ENCODE measurements around the gene FBRSL1.
"Not testable (repeated sequence)": the region's sequence is repeated elsewhere in the genome, so short reads cannot be mapped to it uniquely, and the experiment has no call there.

Gene FBRSL1

GRCh38 chr12:132453361-132454192, 36.4 kb upstream of the FBRSL1 start:
- no peak for DNase-seq (ENCODE audit: low spot score)

DNA sequence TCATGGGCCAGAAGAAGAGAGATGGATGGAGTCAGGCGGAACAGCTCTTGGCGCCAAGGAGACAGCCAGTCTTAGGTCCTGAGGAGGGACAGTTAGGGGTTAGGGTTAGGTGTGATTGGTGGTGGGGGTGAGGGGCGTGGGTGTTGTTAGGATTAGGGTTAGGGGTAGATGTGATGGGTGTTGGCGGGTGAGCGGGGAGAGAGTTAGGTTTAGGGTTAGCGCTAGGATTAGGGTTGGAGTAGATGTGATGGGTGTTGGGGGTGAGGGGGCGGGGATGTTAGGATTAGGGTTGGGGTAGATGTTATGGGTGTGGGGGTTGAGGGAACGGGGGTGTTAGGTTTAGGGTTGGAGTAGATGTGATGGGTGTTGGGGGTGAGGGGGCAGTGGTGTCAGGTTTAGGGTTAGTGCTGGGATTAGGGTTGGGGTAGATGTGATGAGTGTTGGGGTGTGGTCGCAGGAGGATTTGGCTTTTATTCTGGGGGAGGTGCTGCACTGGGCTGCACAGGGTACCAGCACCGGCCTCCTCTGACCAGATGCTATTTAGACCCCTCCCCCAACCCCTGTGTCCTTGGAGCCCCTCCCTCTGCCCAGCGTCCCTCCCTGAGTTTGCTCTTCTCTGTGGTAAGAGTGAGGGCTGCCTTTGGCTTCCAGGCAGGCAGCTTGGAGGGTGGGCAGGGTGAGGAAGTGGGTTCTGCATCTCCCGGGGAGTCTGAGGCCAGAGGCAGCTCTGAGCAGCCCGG, 35.6 kb upstream of the FBRSL1 start:
- DNase-seq (ENCODE audit: low spot score): no peak

DNA sequence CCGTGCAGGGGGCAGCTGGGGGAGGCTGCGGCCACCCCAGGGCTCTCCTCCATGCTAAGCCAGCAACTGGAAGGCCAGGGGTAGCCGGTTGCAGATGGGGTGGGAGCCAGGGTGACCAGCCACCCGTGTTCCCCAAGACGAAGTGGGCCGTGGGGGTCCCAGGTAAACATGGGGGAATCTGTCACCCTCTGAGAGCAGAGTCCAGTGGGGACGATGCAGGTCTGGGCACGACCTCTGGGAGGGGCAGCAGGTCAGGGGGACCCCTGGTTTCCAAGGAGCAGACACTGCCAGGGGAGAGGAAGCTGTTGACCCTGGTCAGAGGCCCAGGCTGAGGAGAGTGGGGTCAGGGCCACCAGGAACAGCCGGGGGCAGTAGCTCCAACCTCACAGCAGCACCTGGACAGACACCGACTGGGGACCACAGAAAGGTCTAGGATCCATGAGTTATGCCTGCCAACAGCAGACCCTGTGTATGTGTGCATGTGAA, 35.0 kb upstream of the FBRSL1 start:
- no peak for DNase-seq (ENCODE audit: low spot score)

DNA sequence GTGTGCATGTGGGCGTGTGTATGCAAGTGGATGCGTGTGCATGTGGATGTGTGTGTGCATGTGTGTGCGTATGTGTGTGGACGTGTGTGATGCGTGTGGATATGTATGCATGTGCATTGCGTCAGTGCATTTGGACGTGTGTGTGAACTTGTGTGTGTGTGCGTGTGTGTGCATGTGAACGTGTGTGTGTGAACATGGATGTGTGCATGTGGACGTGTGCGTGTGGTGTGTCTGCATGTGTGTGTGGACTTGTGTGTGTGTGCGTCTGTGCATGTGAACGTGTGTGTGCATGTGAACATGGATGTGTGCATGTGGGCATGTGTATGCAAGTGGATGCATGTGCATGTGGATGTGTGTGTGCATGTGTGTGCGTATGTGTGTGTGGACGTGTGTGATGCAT, 34.4 kb upstream of the FBRSL1 start:
- no peak for DNase-seq (ENCODE audit: low spot score)

DNA sequence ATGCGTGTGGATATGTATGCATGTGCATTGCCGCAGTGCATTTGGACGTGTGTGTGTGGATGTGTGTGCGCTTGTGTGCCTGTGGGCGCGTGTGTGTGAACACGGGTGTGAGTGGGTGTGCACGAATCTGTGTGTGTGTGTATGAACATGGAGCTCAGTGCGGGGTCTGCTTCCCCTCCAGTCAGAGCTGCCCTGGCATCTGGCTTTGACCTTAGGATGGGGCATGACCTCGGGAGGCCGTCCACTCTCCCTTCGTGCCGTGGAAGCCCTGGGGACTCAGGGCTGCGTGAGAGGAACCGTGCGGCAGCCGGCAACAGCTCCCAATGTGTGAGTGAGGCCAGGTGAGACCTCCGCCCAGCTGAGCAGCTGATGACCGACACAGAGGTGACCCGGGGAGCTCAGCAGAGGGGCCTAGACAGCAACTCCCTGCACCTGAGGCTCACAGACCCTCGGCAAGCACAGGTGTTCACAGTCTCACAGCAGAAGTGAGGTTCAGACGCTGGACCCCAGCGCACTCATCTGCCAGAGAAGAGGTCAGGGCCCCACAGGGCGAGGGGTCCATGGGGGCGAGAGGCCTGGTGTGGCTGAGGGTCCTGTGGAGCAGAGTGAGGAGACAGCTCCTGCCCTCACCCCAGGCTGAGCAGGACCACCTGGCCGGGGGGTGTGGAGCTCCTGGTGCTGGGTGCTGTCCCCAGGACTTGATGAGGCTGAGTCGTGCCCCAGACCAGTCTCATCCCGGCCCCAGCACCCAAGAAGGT, 33.6 kb upstream of the FBRSL1 start:
- DNase-seq (ENCODE audit: low spot score): no peak

DNA sequence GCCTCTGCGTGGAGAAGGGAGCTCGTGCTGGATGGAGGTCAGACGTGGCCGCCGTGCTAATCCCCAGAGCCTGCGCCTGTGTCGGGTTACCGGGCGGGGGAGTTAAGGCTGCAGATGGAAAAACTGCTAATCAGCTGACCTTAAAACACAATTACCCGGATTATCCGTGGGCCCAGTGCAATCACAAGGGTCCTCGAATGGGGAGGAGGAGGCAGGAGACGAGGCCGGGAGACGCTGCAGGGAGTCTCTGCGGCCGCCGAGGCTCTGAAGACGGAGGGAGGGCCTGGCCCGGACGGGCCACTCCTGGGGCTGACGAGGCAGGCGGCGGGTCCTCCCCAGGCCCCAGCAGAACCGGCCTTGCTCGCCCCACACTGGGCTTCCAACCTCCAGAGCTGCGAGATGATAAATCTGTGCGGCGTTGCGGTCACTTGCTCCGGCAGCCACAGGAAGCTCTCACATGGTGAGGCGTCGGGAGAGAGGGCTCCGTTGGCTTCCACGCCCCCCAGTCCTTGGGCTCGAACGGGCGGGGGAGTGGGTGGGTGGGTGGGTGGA, 32.9 kb upstream of the FBRSL1 start:
- DNase-seq (ENCODE audit: low spot score): no peak

DNA sequence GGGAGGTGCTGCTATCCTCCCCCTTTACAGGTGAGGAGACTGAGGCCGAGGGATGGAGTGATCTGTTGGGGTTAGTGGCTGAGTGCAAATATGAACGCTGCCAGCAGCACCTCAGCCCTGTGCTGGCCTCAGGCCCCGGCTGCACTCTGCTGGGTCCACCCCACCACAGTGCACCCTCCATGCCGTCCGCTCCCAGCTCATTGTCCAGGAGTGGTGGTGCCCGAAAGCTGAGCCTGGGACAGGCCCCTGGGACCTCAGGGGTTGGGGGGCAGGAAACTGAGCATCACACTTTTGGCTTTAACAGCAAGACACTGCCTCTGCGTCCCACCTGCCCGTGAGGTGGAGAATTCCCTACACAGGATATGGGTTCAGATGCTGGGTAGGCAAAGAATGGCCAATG, 31.5 kb upstream of the FBRSL1 start:
- no peak for DNase-seq (ENCODE audit: low spot score)

DNA sequence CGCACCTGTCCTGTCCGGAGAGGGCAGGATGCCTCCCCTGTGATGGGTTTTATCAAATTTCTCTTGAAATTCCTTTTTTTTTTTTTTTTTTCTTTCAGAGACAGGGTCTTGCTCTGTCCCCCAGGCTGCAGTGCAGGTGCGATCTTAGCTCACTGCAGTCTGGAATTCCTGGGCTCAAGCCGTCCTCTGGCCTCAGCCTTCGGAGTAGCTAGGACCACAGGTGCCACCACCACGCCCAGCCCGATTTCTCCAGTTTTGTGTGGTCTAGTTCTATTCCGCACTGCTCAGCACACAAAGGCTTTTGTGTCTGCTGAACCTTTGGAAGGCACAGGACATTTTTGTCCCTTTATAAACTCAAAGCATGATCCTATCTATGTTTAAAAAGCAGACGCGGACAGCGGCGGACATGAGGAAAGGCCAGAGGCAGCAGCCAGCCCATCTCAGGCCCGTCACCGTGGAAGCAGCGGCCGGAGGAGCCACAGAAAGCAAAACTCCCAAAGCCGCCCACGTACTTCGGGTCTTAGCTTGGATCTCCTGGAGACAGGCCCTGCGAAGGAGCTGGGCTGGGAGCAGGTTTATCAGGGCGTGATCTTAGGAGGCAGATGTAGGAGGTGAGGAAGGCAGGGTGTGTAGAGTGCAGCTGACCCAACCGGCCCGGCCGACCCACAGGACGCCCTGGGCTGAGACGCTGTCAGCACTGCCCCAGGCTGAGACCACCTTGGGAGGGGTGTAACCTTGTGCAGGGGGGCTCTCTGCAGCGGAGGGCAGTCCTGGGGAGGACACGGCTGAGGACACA, 30.9 kb upstream of the FBRSL1 start:
- no peak for DNase-seq (ENCODE audit: low spot score)

- peak; percentile 21 for DNase-seq (ENCODE audit: low spot score)
These were observed 29.4 kb upstream of the FBRSL1 start for GRCh38 chr12:132460571-132460970.

DNA sequence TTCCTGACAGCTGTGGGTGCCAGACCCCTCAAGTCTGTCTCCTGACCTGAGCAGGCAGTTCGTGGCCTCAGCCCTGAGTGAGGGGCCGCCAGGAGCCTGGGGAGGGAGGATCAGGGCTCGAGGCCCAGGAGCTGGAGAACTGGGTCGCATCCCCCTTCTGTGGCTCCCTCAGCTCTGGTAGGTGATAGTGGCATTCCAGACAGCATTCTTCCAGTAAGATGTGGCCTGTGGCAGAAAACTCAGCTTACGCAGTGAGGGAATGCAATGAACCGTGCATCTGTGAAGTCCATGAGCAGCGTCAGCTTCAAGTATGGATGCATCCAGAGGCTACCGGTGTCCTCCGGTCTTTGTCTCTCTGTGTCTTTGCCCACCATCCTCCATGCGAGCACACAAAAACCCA, 28.4 kb upstream of the FBRSL1 start:
- no peak for DNase-seq (ENCODE audit: low spot score)

GRCh38 chr12:132462788-132463187, 27.2 kb upstream of the FBRSL1 start:
- no peak for DNase-seq (ENCODE audit: low spot score)

DNA sequence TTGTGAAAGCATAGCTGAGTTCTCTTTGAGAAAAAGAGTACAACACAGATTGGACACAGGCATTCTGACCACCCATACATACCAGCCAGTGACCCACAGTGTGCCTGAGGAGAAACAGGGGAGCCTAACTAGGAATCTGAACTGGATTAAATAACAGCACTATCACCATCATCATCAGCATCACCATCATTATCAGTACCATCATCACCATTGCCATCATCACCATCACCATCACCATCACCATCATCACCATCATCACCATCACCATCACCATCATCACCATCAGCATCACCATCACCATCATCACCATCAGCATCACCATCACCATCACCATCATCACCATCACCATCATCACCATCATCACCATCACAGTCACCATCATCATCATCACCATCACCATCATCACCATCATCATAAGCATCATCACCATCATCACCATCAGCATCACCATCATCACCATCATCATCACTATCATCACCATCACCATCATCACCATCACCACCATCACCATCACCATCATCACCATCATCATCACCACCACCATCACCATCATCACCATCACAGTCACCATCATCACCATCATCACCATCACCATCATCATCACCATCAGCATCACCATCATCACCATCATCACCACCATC, 26.5 kb upstream of the FBRSL1 start:
- DNase-seq (ENCODE audit: low spot score): not testable (repeated sequence)

DNA sequence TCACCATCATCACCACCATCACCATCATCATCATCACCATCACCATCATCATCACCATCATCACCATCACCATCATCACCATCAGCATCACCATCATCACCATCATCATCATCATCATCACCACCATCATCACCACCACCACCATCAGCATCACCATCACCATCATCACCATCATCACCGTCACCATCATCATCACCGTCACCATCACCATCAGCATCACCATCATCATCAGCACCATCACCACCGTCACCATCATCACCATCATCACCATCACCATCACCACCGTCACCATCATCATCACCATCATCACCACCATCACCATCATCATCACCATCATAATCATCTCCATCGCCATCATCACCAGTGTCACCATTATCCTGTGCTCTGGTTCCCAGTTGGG, 25.6 kb upstream of the FBRSL1 start:
- DNase-seq (ENCODE audit: low spot score): not testable (repeated sequence)

DNA sequence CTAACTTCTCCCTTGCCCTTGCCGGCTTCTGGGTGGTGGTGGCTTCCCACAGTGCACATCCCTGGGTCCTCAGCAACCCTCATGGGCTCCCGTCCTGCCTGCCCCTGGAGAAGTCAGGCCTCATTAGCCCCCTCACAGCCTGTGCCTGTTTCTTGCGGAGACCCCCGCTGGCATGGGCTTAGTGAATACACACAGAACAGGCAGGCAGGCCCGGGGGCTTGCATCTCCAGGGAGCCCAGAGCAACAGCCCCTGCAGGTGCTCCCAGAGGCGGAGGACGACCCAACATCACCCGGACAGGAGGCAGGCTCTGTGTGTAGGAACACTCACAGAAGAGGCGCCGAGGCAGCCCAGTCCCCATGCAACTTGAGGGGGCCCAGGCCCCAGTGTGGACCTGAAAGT, 25.1 kb upstream of the FBRSL1 start:
- DNase-seq (ENCODE audit: low spot score): no peak

- no peak for DNase-seq (ENCODE audit: low spot score)
These were observed 24.4 kb upstream of the FBRSL1 start for GRCh38 chr12:132465269-132466190.

GRCh38 chr12:132466241-132467201, 23.4 kb upstream of the FBRSL1 start:
- no peak for DNase-seq (ENCODE audit: low spot score)

DNA sequence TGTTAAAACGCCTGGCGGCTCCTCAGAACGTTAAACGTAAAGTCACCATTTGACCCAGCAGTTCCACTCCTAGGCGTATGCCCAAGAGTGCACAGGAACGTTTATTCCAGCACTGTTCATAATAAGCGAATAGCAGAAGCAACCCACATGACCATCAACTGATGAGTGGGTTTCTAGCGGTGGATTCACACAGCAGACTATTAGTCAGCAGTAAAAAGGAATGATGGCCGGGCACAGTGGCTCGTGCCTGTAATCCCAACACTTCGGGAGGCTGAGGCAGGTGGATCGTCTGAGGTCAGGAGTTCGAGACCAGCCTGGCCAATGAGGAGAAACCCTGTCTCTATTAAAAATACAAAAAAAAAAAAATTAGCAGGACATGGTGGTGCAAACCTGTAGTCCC, 22.4 kb upstream of the FBRSL1 start:
- no peak for DNase-seq (ENCODE audit: low spot score)

DNA sequence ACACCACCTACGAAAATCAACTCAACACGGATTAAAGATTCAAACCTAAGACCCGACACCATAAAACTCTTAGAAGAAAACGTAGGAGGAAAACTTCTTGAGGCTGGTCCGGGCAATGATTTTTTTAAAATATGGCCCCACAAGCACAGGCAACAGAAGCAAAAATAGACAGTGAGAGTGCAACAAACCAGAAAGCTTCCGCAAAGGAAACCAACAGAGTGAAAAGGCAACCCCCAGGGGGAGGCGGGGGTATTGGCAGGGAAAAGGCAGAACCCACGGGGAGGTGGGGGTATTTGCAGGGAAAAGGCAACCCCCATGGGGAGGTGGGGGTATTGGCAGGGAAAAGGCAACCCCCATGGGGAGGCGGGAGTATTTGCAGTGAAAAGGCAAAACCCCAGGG, 20.5 kb upstream of the FBRSL1 start:
- DNase-seq (ENCODE audit: low spot score): no peak

DNA sequence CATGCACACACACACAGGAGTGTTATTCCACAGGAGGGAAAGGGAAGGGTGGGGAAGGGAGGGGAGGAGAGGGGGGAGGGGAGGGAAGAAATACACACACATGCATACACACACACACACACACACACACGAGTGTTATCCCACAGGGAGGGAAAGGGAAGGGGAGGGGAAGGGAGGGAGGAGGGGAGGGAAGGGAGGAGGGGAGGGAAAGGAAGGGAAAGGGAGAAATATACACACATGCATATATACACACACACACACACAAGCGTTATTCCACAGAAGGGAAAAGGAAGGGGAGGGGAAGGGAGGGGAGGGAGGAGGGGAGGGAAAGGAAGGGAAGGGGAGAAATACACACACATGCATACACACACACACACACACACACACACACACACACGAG, 19.6 kb upstream of the FBRSL1 start:
- DNase-seq (ENCODE audit: low spot score): no peak
